ENCODE data around the gene OR6A2. TPM values are rescaled to one million over a fixed set of nuclear protein-coding genes. Genes with fewer than 3 reads are reported as not detected.

Gene OR6A2
- polyA plus RNA-seq, 3 donors, result not detected

GRCh38 chr11:6757373-6757967 is 42.0 kb downstream of the OR6A2 start:
- Histone ChIP-seq H3K79me2 (ENCODE audit: insufficient read depth, low read length) (no peaks in the 10 kb centered on the region), H3K4me2 (replicated peaks; ENCODE audit: extremely low read depth, low read length, poor library complexity, severe bottlenecking) (no peak overlapping the region), H4K20me1 (ENCODE audit: insufficient read depth, low read length) (no peaks in the 10 kb centered on the region), H3K36me3 (replicated peaks in 1 of 2; ENCODE audit: control insufficient read depth in 1 of 2, insufficient read depth in 2 of 2, low read length in 2 of 2) (no peaks in the 10 kb centered on the region), H3K4me1 (ENCODE audit: control insufficient read depth in 1 of 2, insufficient read depth in 2 of 2, low read length in 2 of 2) (no peaks in the 10 kb centered on the region), H3K9me3 (replicated peaks in 1 of 2; ENCODE audit: control insufficient read depth in 1 of 2, insufficient read depth in 1 of 2, low read length in 2 of 2) (no peaks in the 10 kb centered on the region), H3K27ac (ENCODE audit: low read depth in 1 of 2, low read length in 2 of 2) (no peak overlapping the region), H3K4me3 (replicated peaks in 1 of 3; ENCODE audit: low read depth in 2 of 3, low read length in 3 of 3) (no peak overlapping the region), H3K27me3 (ENCODE audit: control insufficient read depth in 2 of 2, insufficient read depth in 2 of 2, low read length in 2 of 2) (no peaks in the 10 kb centered on the region), H2AFZ (ENCODE audit: insufficient read depth, low read depth, low read length, poor library complexity, severe bottlenecking) (no peak overlapping the region), H3K9ac (ENCODE audit: insufficient read depth, low read length, poor library complexity, severe bottlenecking) (no peak overlapping the region)
- H3K27ac Mint-ChIP-seq, result no peak overlapping the region
- peak; percentile 82 for TF ChIP-seq CTCF (IDR thresholded peaks at IDR 0.05)
- H3K36me3 Mint-ChIP-seq, result no peaks in the 10 kb centered on the region
- intact Hi-C loops (cut with micrococcal nuclease), result loop anchor here in 1 of 2 donors (10.0 kb wide), 1 partner anchor 53 kb away; no protein-coding TSS in a partner anchor
- DNase-seq, result peak; percentile 43 to 61 (median 50)
- H3K9me3 Mint-ChIP-seq, result peaks cover 0 to 1% (median 0%) of the 10 kb centered on the region in 7 donors
- H3K4me1 Mint-ChIP-seq, result no peaks in the 10 kb centered on the region
- peaks cover 0 to 3% (median 0%) of the 10 kb centered on the region in 3 donors for H3K27me3 Mint-ChIP-seq (ENCODE audit: low read depth in 3 of 3)
- 50% methylated on average over 2 of the region's 2 CpGs for WGBS (ENCODE audit: insufficient coverage)
- no peak overlapping the region for H3K4me3 Mint-ChIP-seq

- H3K27ac ChIP-seq (ENCODE audit: low read depth in 1 of 2, low read length in 2 of 2), result no peak overlapping the region
- no CpG with 5 or more reads among the region's 1 CpG for WGBS (ENCODE audit: insufficient coverage)
- H3K4me2 ChIP-seq (replicated peaks; ENCODE audit: extremely low read depth, low read length, poor library complexity, severe bottlenecking), result no peak overlapping the region
- H3K4me1 ChIP-seq (ENCODE audit: control insufficient read depth in 1 of 2, insufficient read depth in 2 of 2, low read length in 2 of 2), result no peaks in the 10 kb centered on the region
- H3K36me3 ChIP-seq (replicated peaks in 1 of 2; ENCODE audit: control insufficient read depth in 1 of 2, insufficient read depth in 2 of 2, low read length in 2 of 2), result no peaks in the 10 kb centered on the region
- no peak overlapping the region for H3K9ac ChIP-seq (ENCODE audit: insufficient read depth, low read length, poor library complexity, severe bottlenecking)
- H3K27me3 Mint-ChIP-seq (ENCODE audit: low read depth in 3 of 3), result peaks cover 0 to 3% (median 0%) of the 10 kb centered on the region in 3 donors
- H3K36me3 Mint-ChIP-seq, result no peaks in the 10 kb centered on the region
- no peak for DNase-seq
- peaks cover 0 to 2% (median 1%) of the 10 kb centered on the region in 7 donors for H3K9me3 Mint-ChIP-seq
- no peak for TF ChIP-seq CTCF (IDR thresholded peaks at IDR 0.05)
- no peaks in the 10 kb centered on the region for H3K4me1 Mint-ChIP-seq
- no peak overlapping the region for H3K4me3 Mint-ChIP-seq
- no peaks in the 10 kb centered on the region for H3K27me3 ChIP-seq (ENCODE audit: control insufficient read depth in 2 of 2, insufficient read depth in 2 of 2, low read length in 2 of 2)
- H3K27ac Mint-ChIP-seq, result no peak overlapping the region
- H2AFZ ChIP-seq (ENCODE audit: insufficient read depth, low read depth, low read length, poor library complexity, severe bottlenecking), result no peak overlapping the region
- H4K20me1 ChIP-seq (ENCODE audit: insufficient read depth, low read length), result no peaks in the 10 kb centered on the region
- no peaks in the 10 kb centered on the region for H3K79me2 ChIP-seq (ENCODE audit: insufficient read depth, low read length)
- intact Hi-C loops (cut with micrococcal nuclease), result loop anchor here in 1 of 2 donors (10.0 kb wide), 1 partner anchor 51 kb away; no protein-coding TSS in a partner anchor
- H3K9me3 ChIP-seq (replicated peaks in 1 of 2; ENCODE audit: control insufficient read depth in 1 of 2, insufficient read depth in 1 of 2, low read length in 2 of 2), result no peaks in the 10 kb centered on the region
- no peak overlapping the region for H3K4me3 ChIP-seq (replicated peaks in 1 of 3; ENCODE audit: low read depth in 2 of 3, low read length in 3 of 3)
These were observed 43.5 kb downstream of the OR6A2 start for GRCh38 chr11:6755953-6756347.
